Measurements from ENCODE around the gene LONP2.
A peak's percentile ranks its signal among the peaks of the same experiment; 100 is the strongest.

Gene LONP2

DNA sequence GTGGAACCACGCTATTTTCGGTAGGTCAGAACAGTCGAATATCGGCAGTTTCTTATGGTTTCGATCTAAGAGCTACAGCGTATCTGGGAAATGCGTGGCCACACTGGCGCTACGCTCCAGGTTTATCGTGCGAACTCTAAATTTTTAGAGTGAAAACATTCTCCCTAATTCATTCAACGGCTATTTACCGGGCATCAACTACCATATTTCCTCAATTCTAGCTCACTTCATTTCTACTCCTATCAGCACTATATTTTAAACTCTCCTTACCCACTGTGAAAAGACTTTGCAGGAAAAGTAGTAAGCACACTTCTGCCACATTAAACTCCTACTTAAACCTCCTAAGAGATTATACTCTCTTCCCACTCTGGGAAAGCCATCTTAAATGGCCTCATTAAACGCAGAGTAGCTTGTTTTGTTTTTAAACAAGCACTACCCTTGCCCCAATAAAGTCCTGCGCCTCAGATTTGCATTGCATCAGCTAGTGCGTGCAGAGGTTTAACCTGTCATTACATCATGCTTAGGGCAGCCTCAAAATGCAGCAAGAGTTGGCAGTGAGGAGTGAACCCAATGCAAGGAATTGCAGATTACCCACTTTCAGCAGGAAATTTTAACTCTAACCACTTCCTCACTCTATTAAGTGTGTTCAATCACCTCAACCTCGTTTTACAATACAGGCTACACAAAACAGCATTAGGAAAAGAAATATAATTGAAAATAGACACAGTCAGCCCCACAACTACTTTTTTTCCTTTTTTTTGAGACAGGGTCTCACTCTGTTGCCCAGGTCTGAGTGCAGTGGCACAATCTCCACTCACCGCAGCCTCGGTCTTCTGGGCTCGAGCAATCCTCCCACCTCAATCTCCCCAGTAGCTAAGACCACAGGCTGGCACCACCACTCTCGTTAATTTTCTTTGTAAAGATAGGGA, 122.3 kb downstream of the LONP2 start:
- Histone ChIP-seq H2BK12ac (ENCODE audit: low read length in 2 of 2) (no peak overlapping the region), H2AK5ac (ENCODE audit: low read length, severe bottlenecking) (no peak overlapping the region), H2BK120ac (ENCODE audit: low read depth, low read length) (no peak overlapping the region), H3K4me1 (ENCODE audit: control insufficient read depth, insufficient read depth, low read depth, low read length) (peaks cover 11% of the 10 kb centered on the region), H3K4ac (ENCODE audit: low read depth in 1 of 2, low read length in 2 of 2) (peak overlapping the region in 1 of 2 experiments; percentile 32), H3K27me3 (ENCODE audit: control insufficient read depth in 1 of 2, insufficient read depth in 1 of 2, low read length in 2 of 2) (no peaks in the 10 kb centered on the region), H2BK15ac (ENCODE audit: low read depth, poor library complexity, severe bottlenecking) (no peak overlapping the region), H3K4me2 (ENCODE audit: low read length, poor library complexity, severe bottlenecking) (peak overlapping the region; percentile 98), H3K9me3 (ENCODE audit: control insufficient read depth, low read length) (no peaks in the 10 kb centered on the region), H3K9ac (ENCODE audit: low read length) (peak overlapping the region; percentile 96), H3K18ac (ENCODE audit: low read depth in 1 of 2, low read length in 2 of 2) (peak overlapping the region; percentile 46 to 47), H3K4me3 (ENCODE audit: insufficient read depth in 1 of 2, low read depth in 1 of 2, low read length in 2 of 2) (peak overlapping the region; percentile 56 to 80), H3K23ac (ENCODE audit: low read length in 2 of 2) (no peak overlapping the region), H3K79me1 (replicated peaks; ENCODE audit: low read length, poor library complexity, severe bottlenecking) (peaks cover 6% of the 10 kb centered on the region), H3K27ac (ENCODE audit: low read length, poor library complexity, severe bottlenecking) (peak overlapping the region; percentile 66), H3K14ac (ENCODE audit: low read length in 2 of 2) (peak overlapping the region in 1 of 2 experiments; percentile 17), H4K8ac (ENCODE audit: low read length) (no peak overlapping the region), H4K91ac (ENCODE audit: low read length) (no peak overlapping the region), H3K36me3 (ENCODE audit: control insufficient read depth in 1 of 2, insufficient read depth in 2 of 2, low read depth in 1 of 2, low read length in 2 of 2) (peaks cover 8% of the 10 kb centered on the region in 2 experiments), H2AFZ (ENCODE audit: low read depth, low read length) (no peak overlapping the region), H2BK5ac (ENCODE audit: low read depth, low read length, poor library complexity, severe bottlenecking) (no peak overlapping the region)
- WGBS: 12% methylated on average over 21 of the region's 21 CpGs
- DNase-seq: peak; percentile 90

DNA sequence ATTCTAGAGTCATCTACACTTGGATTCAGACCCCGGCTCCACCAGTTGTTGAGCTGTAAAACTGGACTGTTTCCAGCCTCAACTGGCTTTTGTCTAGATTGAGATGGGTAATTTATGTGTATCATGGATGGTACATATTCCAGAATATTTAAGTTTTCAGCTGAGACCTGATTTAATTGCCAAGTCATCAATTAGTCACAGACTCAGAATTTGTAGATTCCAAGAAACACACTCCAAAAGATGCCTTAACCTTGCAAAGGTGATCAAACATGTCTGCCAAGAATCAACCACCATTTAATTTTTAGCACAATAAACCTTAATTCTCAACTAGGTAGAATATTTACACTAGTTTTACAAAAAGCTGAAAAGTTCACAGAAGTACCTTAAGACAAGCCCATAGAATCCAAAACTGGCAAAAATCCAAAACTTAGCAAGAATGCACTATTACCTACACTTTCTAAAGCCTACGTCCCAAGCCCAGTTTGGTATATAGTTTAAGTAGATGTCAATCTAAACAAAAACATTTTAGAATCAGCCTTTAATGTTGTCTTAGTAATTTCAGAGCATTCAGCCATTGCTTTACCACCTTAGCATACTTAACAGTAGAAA, 123.4 kb downstream of the LONP2 start:
- 88% methylated on average over 1 of the region's 2 CpGs for WGBS
- H2AK5ac ChIP-seq (ENCODE audit: low read length, severe bottlenecking): no peak overlapping the region
- H2BK12ac ChIP-seq (ENCODE audit: low read length in 2 of 2): no peak overlapping the region
- H3K9ac ChIP-seq (ENCODE audit: low read length): peak overlapping the region; percentile 96
- peaks cover 9% of the 10 kb centered on the region for H3K4me1 ChIP-seq (ENCODE audit: control insufficient read depth, insufficient read depth, low read depth, low read length)
- no peaks in the 10 kb centered on the region for H3K27me3 ChIP-seq (ENCODE audit: control insufficient read depth in 1 of 2, insufficient read depth in 1 of 2, low read length in 2 of 2)
- H3K18ac ChIP-seq (ENCODE audit: low read depth in 1 of 2, low read length in 2 of 2): no peak overlapping the region
- H2BK15ac ChIP-seq (ENCODE audit: low read depth, poor library complexity, severe bottlenecking): no peak overlapping the region
- no peak overlapping the region for H4K8ac ChIP-seq (ENCODE audit: low read length)
- DNase-seq: no peak
- H3K27ac ChIP-seq (ENCODE audit: low read length, poor library complexity, severe bottlenecking): no peak overlapping the region
- H2AFZ ChIP-seq (ENCODE audit: low read depth, low read length): no peak overlapping the region
- no peak overlapping the region for H2BK5ac ChIP-seq (ENCODE audit: low read depth, low read length, poor library complexity, severe bottlenecking)
- H3K14ac ChIP-seq (ENCODE audit: low read length in 2 of 2): no peak overlapping the region
- no peak overlapping the region for H3K23ac ChIP-seq (ENCODE audit: low read length in 2 of 2)
- H3K36me3 ChIP-seq (ENCODE audit: control insufficient read depth in 1 of 2, insufficient read depth in 2 of 2, low read depth in 1 of 2, low read length in 2 of 2): no peaks in the 10 kb centered on the region
- H3K4ac ChIP-seq (ENCODE audit: low read depth in 1 of 2, low read length in 2 of 2): no peak overlapping the region
- no peak overlapping the region for H3K4me3 ChIP-seq (ENCODE audit: insufficient read depth in 1 of 2, low read depth in 1 of 2, low read length in 2 of 2)
- no peak overlapping the region for H2BK120ac ChIP-seq (ENCODE audit: low read depth, low read length)
- H3K79me1 ChIP-seq (replicated peaks; ENCODE audit: low read length, poor library complexity, severe bottlenecking): peaks cover 2% of the 10 kb centered on the region
- no peak overlapping the region for H3K4me2 ChIP-seq (ENCODE audit: low read length, poor library complexity, severe bottlenecking)
- H4K91ac ChIP-seq (ENCODE audit: low read length): no peak overlapping the region
- no peaks in the 10 kb centered on the region for H3K9me3 ChIP-seq (ENCODE audit: control insufficient read depth, low read length)

DNA sequence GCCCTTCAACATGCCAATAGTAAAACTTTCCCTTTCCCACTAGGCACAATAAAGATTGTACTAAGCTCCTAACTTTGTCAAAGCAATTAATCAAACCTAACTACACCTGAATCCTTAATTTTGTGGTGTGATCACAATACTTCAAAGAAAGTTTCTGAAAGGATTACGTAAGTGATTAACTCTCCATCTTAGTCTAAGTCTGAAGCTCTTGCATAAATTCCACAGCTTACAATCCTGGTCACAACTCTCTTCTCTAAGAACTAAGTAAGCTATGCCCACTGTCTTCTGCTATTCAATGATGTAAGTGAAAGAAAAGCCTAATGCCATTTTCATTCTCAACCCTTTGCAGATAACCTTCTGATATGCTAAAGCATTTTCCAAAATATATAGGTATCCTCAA, 125.7 kb downstream of the LONP2 start:
- no peak overlapping the region for H3K4me2 ChIP-seq (ENCODE audit: low read length, poor library complexity, severe bottlenecking)
- no peak for DNase-seq
- no peak overlapping the region for H2AFZ ChIP-seq (ENCODE audit: low read depth, low read length)
- H4K91ac ChIP-seq (ENCODE audit: low read length): no peak overlapping the region
- H3K27me3 ChIP-seq (ENCODE audit: control insufficient read depth in 1 of 2, insufficient read depth in 1 of 2, low read length in 2 of 2): no peaks in the 10 kb centered on the region
- no peaks in the 10 kb centered on the region for H3K36me3 ChIP-seq (ENCODE audit: control insufficient read depth in 1 of 2, insufficient read depth in 2 of 2, low read depth in 1 of 2, low read length in 2 of 2)
- no CpG with 5 or more reads among the region's 1 CpG for WGBS
- H3K79me1 ChIP-seq (replicated peaks; ENCODE audit: low read length, poor library complexity, severe bottlenecking): peaks cover 2% of the 10 kb centered on the region
- H3K9ac ChIP-seq (ENCODE audit: low read length): no peak overlapping the region
- no peak overlapping the region for H3K18ac ChIP-seq (ENCODE audit: low read depth in 1 of 2, low read length in 2 of 2)
- no peak overlapping the region for H2AK5ac ChIP-seq (ENCODE audit: low read length, severe bottlenecking)
- H3K9me3 ChIP-seq (ENCODE audit: control insufficient read depth, low read length): no peaks in the 10 kb centered on the region
- H3K23ac ChIP-seq (ENCODE audit: low read length in 2 of 2): no peak overlapping the region
- H2BK5ac ChIP-seq (ENCODE audit: low read depth, low read length, poor library complexity, severe bottlenecking): no peak overlapping the region
- H3K4me1 ChIP-seq (ENCODE audit: control insufficient read depth, insufficient read depth, low read depth, low read length): peaks cover 9% of the 10 kb centered on the region
- H3K14ac ChIP-seq (ENCODE audit: low read length in 2 of 2): no peak overlapping the region
- no peak overlapping the region for H2BK120ac ChIP-seq (ENCODE audit: low read depth, low read length)
- no peak overlapping the region for H2BK15ac ChIP-seq (ENCODE audit: low read depth, poor library complexity, severe bottlenecking)
- no peak overlapping the region for H2BK12ac ChIP-seq (ENCODE audit: low read length in 2 of 2)
- no peak overlapping the region for H3K4me3 ChIP-seq (ENCODE audit: insufficient read depth in 1 of 2, low read depth in 1 of 2, low read length in 2 of 2)
- H3K4ac ChIP-seq (ENCODE audit: low read depth in 1 of 2, low read length in 2 of 2): no peak overlapping the region
- no peak overlapping the region for H4K8ac ChIP-seq (ENCODE audit: low read length)
- H3K27ac ChIP-seq (ENCODE audit: low read length, poor library complexity, severe bottlenecking): no peak overlapping the region

DNA sequence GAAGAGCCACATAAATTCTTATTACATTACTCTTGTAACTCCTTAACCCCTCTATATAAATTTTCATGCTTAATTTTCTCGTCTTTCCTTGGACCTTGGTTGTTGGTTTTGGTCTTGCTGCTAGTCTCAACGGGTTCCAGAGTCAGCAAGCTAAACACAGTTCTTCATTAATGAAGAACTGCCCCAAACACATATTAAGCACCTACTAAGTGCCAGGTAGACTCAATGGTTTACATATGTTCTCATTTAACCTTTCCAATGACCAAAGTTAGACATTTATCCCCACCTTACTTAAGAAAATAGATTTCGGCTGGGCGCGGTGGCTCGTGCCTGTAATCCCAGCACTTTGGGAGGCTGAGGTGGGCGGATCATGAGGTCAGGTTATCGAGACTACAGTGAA, 126.1 kb downstream of the LONP2 start:
- no peak overlapping the region for H3K27ac ChIP-seq (ENCODE audit: low read length, poor library complexity, severe bottlenecking)
- no peak overlapping the region for H3K9ac ChIP-seq (ENCODE audit: low read length)
- no peak overlapping the region for H2BK120ac ChIP-seq (ENCODE audit: low read depth, low read length)
- H3K4me3 ChIP-seq (ENCODE audit: insufficient read depth in 1 of 2, low read depth in 1 of 2, low read length in 2 of 2): no peak overlapping the region
- H3K79me1 ChIP-seq (replicated peaks; ENCODE audit: low read length, poor library complexity, severe bottlenecking): peaks cover 2% of the 10 kb centered on the region
- 89% methylated on average over 8 of the region's 8 CpGs for WGBS
- H3K36me3 ChIP-seq (ENCODE audit: control insufficient read depth in 1 of 2, insufficient read depth in 2 of 2, low read depth in 1 of 2, low read length in 2 of 2): no peaks in the 10 kb centered on the region
- H3K23ac ChIP-seq (ENCODE audit: low read length in 2 of 2): no peak overlapping the region
- no peak overlapping the region for H2BK15ac ChIP-seq (ENCODE audit: low read depth, poor library complexity, severe bottlenecking)
- no peak overlapping the region for H3K4me2 ChIP-seq (ENCODE audit: low read length, poor library complexity, severe bottlenecking)
- H2AFZ ChIP-seq (ENCODE audit: low read depth, low read length): no peak overlapping the region
- no peak for DNase-seq
- no peak overlapping the region for H2AK5ac ChIP-seq (ENCODE audit: low read length, severe bottlenecking)
- no peaks in the 10 kb centered on the region for H3K9me3 ChIP-seq (ENCODE audit: control insufficient read depth, low read length)
- peaks cover 6% of the 10 kb centered on the region for H3K4me1 ChIP-seq (ENCODE audit: control insufficient read depth, insufficient read depth, low read depth, low read length)
- no peak overlapping the region for H4K8ac ChIP-seq (ENCODE audit: low read length)
- H2BK12ac ChIP-seq (ENCODE audit: low read length in 2 of 2): no peak overlapping the region
- H3K18ac ChIP-seq (ENCODE audit: low read depth in 1 of 2, low read length in 2 of 2): no peak overlapping the region
- H2BK5ac ChIP-seq (ENCODE audit: low read depth, low read length, poor library complexity, severe bottlenecking): no peak overlapping the region
- H4K91ac ChIP-seq (ENCODE audit: low read length): no peak overlapping the region
- H3K4ac ChIP-seq (ENCODE audit: low read depth in 1 of 2, low read length in 2 of 2): no peak overlapping the region
- H3K27me3 ChIP-seq (ENCODE audit: control insufficient read depth in 1 of 2, insufficient read depth in 1 of 2, low read length in 2 of 2): no peaks in the 10 kb centered on the region
- H3K14ac ChIP-seq (ENCODE audit: low read length in 2 of 2): no peak overlapping the region
